DOHH2 (cell line): ENCODE results near the gene CGN.
A peak's percentile ranks its signal among the peaks of the same experiment; 100 is the strongest.

ENCODE experiments used
- EZH2phosphoT487 ChIP-seq: fragments of 200-600 bp; sonication (generic); IDR thresholded peaks from 2 replicates; pipeline ENCODE4 v1.6.1; 2017; ENCODE audit warnings: borderline replicate concordance, mild to moderate bottlenecking, antibody characterized with exemption, low read length, moderate library complexity, mixed read lengths
- TF ChIP-seq, protein P1 (sequence below): fragments of 200-600 bp; sonication (generic); IDR thresholded peaks from one replicate; pipeline ENCODE4 v1.5.1; 2014; ENCODE audit warnings: antibody characterized with exemption, mild to moderate bottlenecking, low read depth, low read length; ENCODE audit not compliant: poor library complexity, severe bottlenecking

DNA sequence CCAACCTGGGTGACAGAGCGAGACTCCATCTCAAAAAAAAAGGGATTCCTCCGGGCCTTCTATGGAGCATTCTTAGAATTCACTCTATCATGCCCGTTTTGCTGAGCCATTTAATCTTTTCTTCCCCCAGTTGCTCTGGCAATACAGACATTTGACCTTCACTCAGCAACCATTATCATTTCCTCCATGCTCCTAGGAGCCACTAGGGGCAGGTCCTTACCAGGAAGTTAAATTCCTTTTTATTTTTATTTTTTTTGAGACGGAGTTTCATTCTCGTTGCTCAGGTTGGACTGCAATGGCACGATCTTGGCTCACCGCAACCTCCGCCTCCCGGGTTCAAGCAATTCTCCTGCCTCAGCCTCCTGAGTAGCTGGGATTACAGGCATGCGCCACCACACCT is 9.7 kb upstream of the CGN start:
- TF ChIP-seq, protein P1, sequence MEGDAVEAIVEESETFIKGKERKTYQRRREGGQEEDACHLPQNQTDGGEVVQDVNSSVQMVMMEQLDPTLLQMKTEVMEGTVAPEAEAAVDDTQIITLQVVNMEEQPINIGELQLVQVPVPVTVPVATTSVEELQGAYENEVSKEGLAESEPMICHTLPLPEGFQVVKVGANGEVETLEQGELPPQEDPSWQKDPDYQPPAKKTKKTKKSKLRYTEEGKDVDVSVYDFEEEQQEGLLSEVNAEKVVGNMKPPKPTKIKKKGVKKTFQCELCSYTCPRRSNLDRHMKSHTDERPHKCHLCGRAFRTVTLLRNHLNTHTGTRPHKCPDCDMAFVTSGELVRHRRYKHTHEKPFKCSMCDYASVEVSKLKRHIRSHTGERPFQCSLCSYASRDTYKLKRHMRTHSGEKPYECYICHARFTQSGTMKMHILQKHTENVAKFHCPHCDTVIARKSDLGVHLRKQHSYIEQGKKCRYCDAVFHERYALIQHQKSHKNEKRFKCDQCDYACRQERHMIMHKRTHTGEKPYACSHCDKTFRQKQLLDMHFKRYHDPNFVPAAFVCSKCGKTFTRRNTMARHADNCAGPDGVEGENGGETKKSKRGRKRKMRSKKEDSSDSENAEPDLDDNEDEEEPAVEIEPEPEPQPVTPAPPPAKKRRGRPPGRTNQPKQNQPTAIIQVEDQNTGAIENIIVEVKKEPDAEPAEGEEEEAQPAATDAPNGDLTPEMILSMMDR, result peak; percentile 16
- TF ChIP-seq EZH2phosphoT487, result no peak
